Breast epithelium (tissue), 3 donors: ENCODE measurements around the gene APPL1.

Experiments
- POLR2A ChIP-seq: fragments of 450-650 bp; IDR thresholded peaks from one replicate; pipeline ENCODE4 v1.6.1; 2016; ENCODE audit warnings: antibody characterized with exemption, mild to moderate bottlenecking, moderate library complexity
- POLR2AphosphoS5 ChIP-seq, 3 donors: sonication (generic); formaldehyde crosslinking; IDR thresholded peaks; one replicate each; pipeline ENCODE4 v1.6.1; 2017; ENCODE audit warnings: antibody characterized with exemption in 3 of 3
- TF ChIP-seq, protein P1 (sequence below), 3 donors: fragments of 450-650 bp; IDR thresholded peaks; one replicate each; pipeline ENCODE4 v1.5.1; 2016 to 2017; ENCODE audit warnings: antibody characterized with exemption in 3 of 3, mild to moderate bottlenecking in 3 of 3, moderate library complexity in 3 of 3

DNA sequence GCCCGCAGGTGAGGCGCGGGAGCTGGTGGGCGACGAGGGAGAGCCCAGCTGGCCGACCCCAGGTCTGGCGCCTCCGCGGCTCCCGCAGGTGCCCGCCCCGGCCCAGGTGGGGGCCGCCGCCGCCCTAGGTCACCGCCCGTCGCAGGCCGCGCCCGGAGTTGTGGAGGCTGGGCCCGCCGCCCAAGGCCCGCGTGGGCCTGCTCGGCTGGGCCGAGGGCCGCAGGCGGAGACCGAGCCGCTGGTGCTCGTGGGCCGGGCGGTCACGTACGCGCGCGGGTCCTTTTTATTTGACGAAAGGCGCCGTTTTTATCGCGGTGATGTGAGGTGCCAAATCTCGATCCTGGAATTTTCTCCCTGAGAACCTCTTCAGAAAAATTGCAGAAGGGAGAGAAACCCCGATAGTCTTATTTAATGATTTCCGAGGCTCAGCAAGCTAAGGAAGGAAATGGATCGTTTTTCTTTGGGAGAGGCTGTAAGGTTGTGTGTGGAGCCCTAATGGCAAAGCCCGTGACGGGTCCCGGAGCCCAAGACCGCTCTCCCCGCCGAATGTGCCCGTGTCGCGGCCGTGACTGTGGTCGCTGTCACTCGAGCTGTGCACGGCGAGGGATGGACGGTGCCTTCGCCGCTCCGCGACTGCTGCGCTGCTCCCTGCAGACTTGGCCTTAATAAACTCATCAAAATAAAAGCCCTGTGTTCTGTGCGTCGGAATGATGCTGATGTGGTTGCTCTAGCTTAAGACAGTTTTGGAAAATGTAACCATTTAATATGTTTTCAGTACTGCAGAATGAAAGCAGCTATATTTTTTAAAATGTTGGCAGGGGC, 612 bp downstream of the APPL1 start:
- TF ChIP-seq POLR2A = no peak
- TF ChIP-seq, protein P1, sequence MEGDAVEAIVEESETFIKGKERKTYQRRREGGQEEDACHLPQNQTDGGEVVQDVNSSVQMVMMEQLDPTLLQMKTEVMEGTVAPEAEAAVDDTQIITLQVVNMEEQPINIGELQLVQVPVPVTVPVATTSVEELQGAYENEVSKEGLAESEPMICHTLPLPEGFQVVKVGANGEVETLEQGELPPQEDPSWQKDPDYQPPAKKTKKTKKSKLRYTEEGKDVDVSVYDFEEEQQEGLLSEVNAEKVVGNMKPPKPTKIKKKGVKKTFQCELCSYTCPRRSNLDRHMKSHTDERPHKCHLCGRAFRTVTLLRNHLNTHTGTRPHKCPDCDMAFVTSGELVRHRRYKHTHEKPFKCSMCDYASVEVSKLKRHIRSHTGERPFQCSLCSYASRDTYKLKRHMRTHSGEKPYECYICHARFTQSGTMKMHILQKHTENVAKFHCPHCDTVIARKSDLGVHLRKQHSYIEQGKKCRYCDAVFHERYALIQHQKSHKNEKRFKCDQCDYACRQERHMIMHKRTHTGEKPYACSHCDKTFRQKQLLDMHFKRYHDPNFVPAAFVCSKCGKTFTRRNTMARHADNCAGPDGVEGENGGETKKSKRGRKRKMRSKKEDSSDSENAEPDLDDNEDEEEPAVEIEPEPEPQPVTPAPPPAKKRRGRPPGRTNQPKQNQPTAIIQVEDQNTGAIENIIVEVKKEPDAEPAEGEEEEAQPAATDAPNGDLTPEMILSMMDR (IDR thresholded peaks at IDR 0.05) = no peak
- peak; percentile 21 to 36 (median 35) for TF ChIP-seq POLR2AphosphoS5 (IDR thresholded peaks at IDR 0.05)
